Measurements from ENCODE around the gene TSC2.
"Not testable (repeated sequence)": the region's sequence is repeated elsewhere in the genome, so short reads cannot be mapped to it uniquely, and the experiment has no call there.

GRCh38 chr16:2135071-2135470 lies 87.3 kb downstream of the TSC2 start:
- not testable (repeated sequence) for TF ChIP-seq CTCF, POLR2A (IDR thresholded peaks at IDR 0.05)
